Endothelial cell of umbilical vein (primary cell): ENCODE data around the gene IQCH. TPM values are rescaled to one million over a fixed set of nuclear protein-coding genes. Genes with fewer than 3 reads are reported as not detected.

Experiments used
- BruUV-seq: library from RNA; stranded (reverse); fragments of 400-500 nt; replicated peaks from 2 replicates; lab custom pipeline; 2021; lab: Mats Ljungman, UMichigan
- CTCF ChIA-PET: fragments of 300-600, 350-600 bp; sonication (Branson Sonifier 250); formaldehyde crosslinking; loops from one replicate; lab custom pipeline; 2021; ENCODE audit warnings: antibody characterized with exemption, inconsistent platforms; lab: Charles Lee
- POLR2A ChIA-PET: fragments of 300-600, 350-600 bp; sonication (Branson Sonifier 250); formaldehyde crosslinking; loops from one replicate; lab custom pipeline; 2021; ENCODE audit warnings: antibody characterized with exemption, inconsistent platforms; lab: Charles Lee
- DNase-seq: peaks from one replicate; pipeline ENCODE4 v3.0.0-alpha.2; 2011; ENCODE audit warnings: low read depth, low spot score
- FAIRE-seq: peaks from 2 replicates; lab custom pipeline; 2011; peaks lifted over from hg19 to GRCh38; lab: Jason Lieb, UNC
- H2AFZ ChIP-seq: 2 replicates; pipeline ENCODE4 v1.6.0; 2012; ENCODE audit warnings: low read depth, low read length, control low read depth, inconsistent platforms
- H3K27ac ChIP-seq: 2 replicates; pipeline ENCODE4 v1.5.1; 2011; ENCODE audit warnings: low read depth, mild to moderate bottlenecking, control low read depth, low read length, moderate library complexity; ENCODE audit not compliant: insufficient read depth
- H3K27me3 ChIP-seq, 2 experiments: 2 replicates each; pipeline versions ENCODE4 v1.6.0 to v1.6.1; 2011; ENCODE audit warnings: low read length in 2 of 2, mixed read lengths in 1 of 2; ENCODE audit not compliant: control insufficient read depth in 2 of 2, insufficient read depth in 2 of 2
- H3K36me3 ChIP-seq, 2 experiments: 2 replicates in 1 of 2; 3 replicates in 1 of 2; pipeline ENCODE4 v1.5.1; 2011; ENCODE audit warnings: low read length in 2 of 2, mild to moderate bottlenecking in 1 of 2, moderate library complexity in 1 of 2; ENCODE audit not compliant: control insufficient read depth in 2 of 2, insufficient read depth in 2 of 2; ENCODE audit errors: extremely low read depth in 1 of 2
- H3K4me1 ChIP-seq: 3 replicates; pipeline ENCODE4 v1.5.1; 2011; ENCODE audit warnings: mild to moderate bottlenecking, low read length; ENCODE audit not compliant: control insufficient read depth, insufficient read depth; ENCODE audit errors: extremely low read depth
- H3K4me2 ChIP-seq: 2 replicates; pipeline ENCODE4 v1.6.1; 2011; ENCODE audit warnings: low read length, control low read depth, mixed read lengths; ENCODE audit not compliant: insufficient read depth
- H3K4me3 ChIP-seq, 3 experiments: fragments of 200-600 bp in 1 of 3; sonication (generic), shearing (Covaris generic) in 1 of 3; replicated peaks in 1 of 3; 2 replicates each; pipeline ENCODE4 v1.5.1; 2011 to 2016; ENCODE audit warnings: control low read depth in 3 of 3, low read length in 3 of 3, mild to moderate bottlenecking in 2 of 3, inconsistent platforms in 1 of 3, low read depth in 1 of 3, moderate library complexity in 1 of 3; ENCODE audit not compliant: insufficient read depth in 1 of 3
- H3K79me2 ChIP-seq: 2 replicates; pipeline ENCODE4 v1.6.0; 2012; ENCODE audit warnings: low read length, inconsistent platforms; ENCODE audit not compliant: control insufficient read depth, insufficient read depth
- H3K9ac ChIP-seq: replicated peaks from 2 replicates; pipeline ENCODE3; 2011; ENCODE audit warnings: low read length, control low read depth; ENCODE audit not compliant: insufficient read depth; ENCODE audit errors: extremely low read depth
- H3K9me1 ChIP-seq: replicated peaks from 3 replicates; pipeline ENCODE4 v1.6.0; 2011; ENCODE audit warnings: mild to moderate bottlenecking, low read length; ENCODE audit not compliant: control insufficient read depth, insufficient read depth; ENCODE audit errors: extremely low read depth
- H3K9me3 ChIP-seq: replicated peaks from 2 replicates; pipeline ENCODE4 v1.5.1; 2012; ENCODE audit warnings: low read length, inconsistent platforms; ENCODE audit not compliant: control insufficient read depth, insufficient read depth
- H4K20me1 ChIP-seq: replicated peaks from 2 replicates; pipeline ENCODE3; 2011; ENCODE audit warnings: mild to moderate bottlenecking, low read length; ENCODE audit not compliant: control insufficient read depth, insufficient read depth; ENCODE audit errors: extremely low read depth
- EZH2 ChIP-seq: IDR thresholded peaks from 2 replicates; pipeline ENCODE4 v1.6.1; 2012; ENCODE audit warnings: borderline replicate concordance, low read depth, mild to moderate bottlenecking, moderate library complexity, low read length, inconsistent platforms; ENCODE audit not compliant: severe bottlenecking
- FOS ChIP-seq: IDR thresholded peaks from 2 replicates; pipeline ENCODE4 v1.6.1; 2011; ENCODE audit warnings: mild to moderate bottlenecking, low read length, moderate library complexity, borderline replicate concordance; ENCODE audit not compliant: insufficient read depth
- GATA2 ChIP-seq: IDR thresholded peaks from 2 replicates; pipeline ENCODE4 v1.7.0; 2011; ENCODE audit warnings: low read depth, mild to moderate bottlenecking, moderate library complexity, mixed read lengths, low read length; ENCODE audit not compliant: insufficient read length, insufficient read depth
- JUN ChIP-seq: IDR thresholded peaks from 2 replicates; pipeline ENCODE4 v1.6.1; 2011; ENCODE audit warnings: borderline replicate concordance, low read depth; ENCODE audit not compliant: insufficient read length, insufficient read depth
- MYC ChIP-seq: IDR thresholded peaks from one replicate; pipeline ENCODE4 v1.6.1; 2011; ENCODE audit warnings: mild to moderate bottlenecking, low read depth, low read length
- POLR2A ChIP-seq: IDR thresholded peaks from 2 replicates; pipeline ENCODE4 v1.6.1; 2012; ENCODE audit warnings: low read depth, mild to moderate bottlenecking, control low read depth, low read length
- POLR2AphosphoS5 ChIP-seq: IDR thresholded peaks from 2 replicates; pipeline ENCODE4 v1.6.1; 2012; ENCODE audit warnings: low read depth, mild to moderate bottlenecking, control low read depth, low read length, moderate library complexity; ENCODE audit not compliant: insufficient read depth
- dilution Hi-C: fragments of 300-500 bp; cut with MboI; formaldehyde crosslinking; loops from one replicate; pipeline ENCODE4 v1.15.0; 2019; ENCODE audit warnings: low sequenced_read_pairs; ENCODE audit not compliant: extremely low pct_ligation_motif_present
- intact Hi-C: fragments of 100-400 bp; cut with micrococcal nuclease; formaldehyde crosslinking; loops from one replicate; pipeline ENCODE4 v1.10.0; 2022
- polyA plus RNA-seq, 4 experiments: library from polyadenylated mRNA; depleted of rRNA in 3 of 4; stranded (reverse) in 3 of 4; unstranded in 1 of 4; fragments of >200 nt; gene quantifications; 2 replicates each; pipeline versions ENCODE4 v1.2.1 to v1.2.3, GENCODE V29; 2011 to 2012; ENCODE audit warnings: missing spikeins in 1 of 4
- total RNA-seq: library from RNA; stranded (reverse); gene quantifications from 2 replicates; pipeline ENCODE4 v1.2.3, GENCODE V29; 2021
- TF ChIP-seq, protein P1 (sequence below): IDR thresholded peaks from 2 replicates; pipeline ENCODE4 v1.6.1; 2011; ENCODE audit not compliant: insufficient read depth, insufficient read length
- TF ChIP-seq, protein P2 (sequence below), 2 donors: IDR thresholded peaks; 1 replicate in 1 of 2; 2 replicates in 1 of 2; pipeline ENCODE4 v1.5.1; 2011; ENCODE audit warnings: low read length in 2 of 2, mild to moderate bottlenecking in 2 of 2, moderate library complexity in 2 of 2, control low read depth in 1 of 2, inconsistent platforms in 1 of 2, low read depth in 1 of 2; ENCODE audit not compliant: insufficient read depth in 1 of 2; ENCODE audit errors: extremely low read depth in 1 of 2

The IQCH gene
- total and polyA plus RNA-seq, 2 donors (not counting 3 experiments of a cell fraction or from before 2014, with no cell fraction given), result 0.29 to 0.51 TPM

DNA sequence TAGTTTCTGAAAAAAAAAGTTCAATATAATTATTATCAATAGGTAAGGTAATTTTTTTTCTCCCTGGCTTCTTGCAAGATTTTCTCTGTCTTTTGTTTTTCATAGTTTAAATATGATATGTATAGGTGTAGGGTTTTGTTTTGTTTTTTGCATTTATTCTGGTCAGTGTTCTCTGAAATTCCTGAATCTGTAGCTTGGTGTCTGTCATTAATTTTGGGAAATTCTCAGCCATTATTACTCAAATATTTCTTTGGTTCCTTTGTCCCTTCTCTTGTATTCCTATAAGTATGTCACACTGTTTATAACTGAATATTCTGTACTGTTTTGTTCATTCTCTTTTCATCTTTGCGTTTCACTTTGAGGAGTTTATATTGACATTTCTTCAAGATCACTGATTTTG is 22.1 kb downstream of the IQCH start:
- TF ChIP-seq POLR2AphosphoS5 (no peak), JUN (no peak), EZH2 (no peak), GATA2 (no peak), POLR2A (no peak)
- TF ChIP-seq, protein P1, sequence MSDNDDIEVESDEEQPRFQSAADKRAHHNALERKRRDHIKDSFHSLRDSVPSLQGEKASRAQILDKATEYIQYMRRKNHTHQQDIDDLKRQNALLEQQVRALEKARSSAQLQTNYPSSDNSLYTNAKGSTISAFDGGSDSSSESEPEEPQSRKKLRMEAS, result no peak
- no peaks in the 10 kb centered on the region for H3K4me1 ChIP-seq
- no peaks in the 10 kb centered on the region for H3K27me3 ChIP-seq
- DNase-seq, result no peak
- H3K27ac ChIP-seq, result no peak overlapping the region
- no peak overlapping the region for H2AFZ ChIP-seq
- no peaks in the 10 kb centered on the region for H3K9me3 ChIP-seq
- no peaks in the 10 kb centered on the region for H3K36me3 ChIP-seq
- no peaks in the 10 kb centered on the region for H4K20me1 ChIP-seq
- intact Hi-C loops (no loop called here), dilution Hi-C loops (no loop called here)
- CTCF ChIA-PET, result no interaction called here
- H3K79me2 ChIP-seq, result no peaks in the 10 kb centered on the region
- no peak overlapping the region for H3K4me3 ChIP-seq
- POLR2A ChIA-PET, result no interaction called here
- H3K9me1 ChIP-seq, result no peaks in the 10 kb centered on the region
- BruUV-seq, result no TSS peak
- H3K9ac ChIP-seq, result no peak overlapping the region
- no peak for FAIRE-seq
- H3K4me2 ChIP-seq, result no peak overlapping the region

DNA sequence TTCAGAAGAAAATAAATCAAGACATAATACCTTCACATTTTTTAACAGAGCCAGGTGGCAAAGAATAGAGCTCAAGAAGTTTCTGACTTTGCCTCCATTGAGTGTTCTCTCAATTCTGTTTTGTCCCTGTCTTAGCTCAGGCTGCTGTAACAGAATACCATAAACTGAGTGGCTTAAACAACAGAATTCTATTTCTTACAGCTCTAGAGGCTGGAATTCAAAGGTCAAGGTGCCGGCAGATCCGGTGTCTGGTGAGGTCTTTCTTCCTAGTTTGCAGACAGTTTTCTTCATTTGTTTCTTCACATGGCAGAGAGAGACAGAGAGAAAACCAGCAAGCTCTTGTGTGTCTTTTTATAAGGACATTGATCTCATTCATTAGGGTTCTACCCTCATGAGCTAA is 25.6 kb downstream of the IQCH start:
- CTCF ChIA-PET, result interaction anchor here (0.7 to 1.1 kb wide), 2 partner anchors 11 to 18 kb away, joined by 3 to 4 read pairs; no protein-coding TSS in a partner anchor
- H2AFZ ChIP-seq, result no peak overlapping the region
- H3K36me3 ChIP-seq, result no peaks in the 10 kb centered on the region
- POLR2A ChIA-PET, result no interaction called here
- intact Hi-C loops, result no loop called here
- no peak overlapping the region for H3K9ac ChIP-seq
- peaks cover 2% of the 10 kb centered on the region for H3K9me1 ChIP-seq
- H3K79me2 ChIP-seq, result no peaks in the 10 kb centered on the region
- no peaks in the 10 kb centered on the region for H3K4me1 ChIP-seq
- no peak overlapping the region for H3K27ac ChIP-seq
- BruUV-seq, result no TSS peak
- dilution Hi-C loops, result no loop called here
- H3K4me3 ChIP-seq, result no peak overlapping the region
- TF ChIP-seq, protein P1, result no peak
- TF ChIP-seq POLR2A (no peak), FOS (no peak), MYC (no peak), POLR2AphosphoS5 (no peak), JUN (no peak), GATA2 (no peak), EZH2 (no peak)
- TF ChIP-seq, protein P2, sequence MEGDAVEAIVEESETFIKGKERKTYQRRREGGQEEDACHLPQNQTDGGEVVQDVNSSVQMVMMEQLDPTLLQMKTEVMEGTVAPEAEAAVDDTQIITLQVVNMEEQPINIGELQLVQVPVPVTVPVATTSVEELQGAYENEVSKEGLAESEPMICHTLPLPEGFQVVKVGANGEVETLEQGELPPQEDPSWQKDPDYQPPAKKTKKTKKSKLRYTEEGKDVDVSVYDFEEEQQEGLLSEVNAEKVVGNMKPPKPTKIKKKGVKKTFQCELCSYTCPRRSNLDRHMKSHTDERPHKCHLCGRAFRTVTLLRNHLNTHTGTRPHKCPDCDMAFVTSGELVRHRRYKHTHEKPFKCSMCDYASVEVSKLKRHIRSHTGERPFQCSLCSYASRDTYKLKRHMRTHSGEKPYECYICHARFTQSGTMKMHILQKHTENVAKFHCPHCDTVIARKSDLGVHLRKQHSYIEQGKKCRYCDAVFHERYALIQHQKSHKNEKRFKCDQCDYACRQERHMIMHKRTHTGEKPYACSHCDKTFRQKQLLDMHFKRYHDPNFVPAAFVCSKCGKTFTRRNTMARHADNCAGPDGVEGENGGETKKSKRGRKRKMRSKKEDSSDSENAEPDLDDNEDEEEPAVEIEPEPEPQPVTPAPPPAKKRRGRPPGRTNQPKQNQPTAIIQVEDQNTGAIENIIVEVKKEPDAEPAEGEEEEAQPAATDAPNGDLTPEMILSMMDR (IDR thresholded peaks at IDR 0.05; ENCODE audit: extremely low read depth in 1 of 2, insufficient read depth in 1 of 2, low read depth in 1 of 2, low read length in 2 of 2), result no peak
- H3K27me3 ChIP-seq, result no peaks in the 10 kb centered on the region
- no peaks in the 10 kb centered on the region for H3K9me3 ChIP-seq
- DNase-seq, result no peak
- H3K4me2 ChIP-seq, result no peak overlapping the region
- FAIRE-seq, result no peak
- H4K20me1 ChIP-seq, result no peaks in the 10 kb centered on the region
